HUES48 (cell line): ENCODE measurements around the gene BAD.
"Not testable (repeated sequence)": the region's sequence is repeated elsewhere in the genome, so short reads cannot be mapped to it uniquely, and the experiment has no call there.

Experiments
- H3K27ac ChIP-seq: one replicate; pipeline ENCODE4 v1.7.0; 2013; ENCODE audit warnings: low read depth, low read length, inconsistent platforms
- H3K27me3 ChIP-seq: 2 replicates; pipeline ENCODE4 v1.6.1; 2013; ENCODE audit warnings: mild to moderate bottlenecking, low read length; ENCODE audit not compliant: control insufficient read depth, insufficient read depth
- H3K36me3 ChIP-seq: 2 replicates; pipeline ENCODE4 v1.6.1; 2013; ENCODE audit warnings: low read length; ENCODE audit not compliant: control insufficient read depth, insufficient read depth
- H3K4me1 ChIP-seq: 2 replicates; pipeline ENCODE4 v1.6.1; 2013; ENCODE audit warnings: mild to moderate bottlenecking, low read length; ENCODE audit not compliant: control insufficient read depth, insufficient read depth
- H3K4me3 ChIP-seq: 2 replicates; pipeline ENCODE4 v1.5.1; 2013; ENCODE audit warnings: mild to moderate bottlenecking, low read depth, low read length
- H3K9ac ChIP-seq: 2 replicates; pipeline ENCODE4 v1.6.1; 2013; ENCODE audit warnings: mild to moderate bottlenecking, low read depth, low read length, moderate library complexity
- H3K9me3 ChIP-seq: 2 replicates; pipeline ENCODE4 v1.6.1; 2013; ENCODE audit warnings: low read length; ENCODE audit not compliant: control insufficient read depth, insufficient read depth

Gene BAD

GRCh38 chr11:64321533-64321932, 37.1 kb upstream of the BAD start:
- peaks cover 9% of the 10 kb centered on the region for H3K4me1 ChIP-seq
- no peak overlapping the region for H3K27ac ChIP-seq
- no peak overlapping the region for H3K4me3 ChIP-seq
- H3K9ac ChIP-seq, result no peak overlapping the region
- peaks cover 29% of the 10 kb centered on the region for H3K36me3 ChIP-seq
- H3K9me3 ChIP-seq, result no peaks in the 10 kb centered on the region
- no peaks in the 10 kb centered on the region for H3K27me3 ChIP-seq

DNA sequence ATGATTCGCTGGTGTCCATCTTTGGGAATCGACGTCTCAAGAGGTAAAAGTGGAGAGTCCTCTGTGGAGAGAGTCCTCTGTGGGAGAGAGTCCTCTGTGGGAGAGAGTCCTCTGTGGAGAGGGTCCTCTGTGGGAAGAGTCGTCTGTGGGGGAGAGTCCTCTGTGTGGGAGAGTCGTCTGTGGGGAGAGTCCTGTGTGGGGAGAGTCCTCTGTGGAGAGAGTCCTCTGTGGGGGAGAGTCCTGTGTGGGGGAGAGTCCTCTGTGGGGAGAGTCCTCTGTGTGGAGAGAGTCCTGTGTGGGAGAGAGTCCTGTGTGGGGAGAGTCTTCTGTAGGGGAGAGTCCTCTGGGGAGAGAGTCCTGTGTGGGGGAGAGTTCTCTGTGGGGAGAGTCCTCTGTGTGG, 36.6 kb upstream of the BAD start:
- Histone ChIP-seq H3K9me3 (no peaks in the 10 kb centered on the region), H3K27ac (no peak overlapping the region), H3K27me3 (no peaks in the 10 kb centered on the region), H3K4me3 (no peak overlapping the region), H3K36me3 (peaks cover 34% of the 10 kb centered on the region), H3K9ac (no peak overlapping the region), H3K4me1 (peaks cover 14% of the 10 kb centered on the region)

DNA sequence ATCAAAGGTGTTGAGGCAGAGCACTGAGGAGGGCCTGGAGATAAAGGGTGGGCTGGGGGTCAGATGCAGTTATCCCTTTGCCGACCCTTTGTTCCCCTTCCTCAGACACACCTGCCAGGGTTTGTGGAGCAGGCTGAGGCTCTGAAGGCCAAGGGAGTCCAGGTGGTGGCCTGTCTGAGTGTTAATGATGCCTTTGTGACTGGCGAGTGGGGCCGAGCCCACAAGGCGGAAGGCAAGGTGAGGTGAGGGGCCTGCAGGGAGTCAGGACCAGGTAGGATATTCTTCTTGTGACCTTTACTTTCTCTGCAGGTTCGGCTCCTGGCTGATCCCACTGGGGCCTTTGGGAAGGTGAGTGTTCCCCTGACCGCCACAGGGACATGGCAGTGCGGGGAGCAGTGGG, 36.1 kb upstream of the BAD start:
- H3K9me3 ChIP-seq, result no peaks in the 10 kb centered on the region
- H3K36me3 ChIP-seq, result peaks cover 39% of the 10 kb centered on the region
- no peaks in the 10 kb centered on the region for H3K27me3 ChIP-seq
- no peak overlapping the region for H3K4me3 ChIP-seq
- peaks cover 14% of the 10 kb centered on the region for H3K4me1 ChIP-seq
- H3K9ac ChIP-seq, result no peak overlapping the region
- H3K27ac ChIP-seq, result no peak overlapping the region

- Histone ChIP-seq H3K9ac (peak overlapping the region; percentile 34; the same call in 1 of the 2 replicates), H3K27ac (peak overlapping the region; percentile 100), H3K4me1 (peaks cover 14% of the 10 kb centered on the region), H3K36me3 (peaks cover 53% of the 10 kb centered on the region), H3K9me3 (no peaks in the 10 kb centered on the region), H3K27me3 (no peaks in the 10 kb centered on the region), H3K4me3 (peak overlapping the region; percentile 87)
Observed at GRCh38 chr11:64318766-64319761, 34.6 kb upstream of the BAD start.

DNA sequence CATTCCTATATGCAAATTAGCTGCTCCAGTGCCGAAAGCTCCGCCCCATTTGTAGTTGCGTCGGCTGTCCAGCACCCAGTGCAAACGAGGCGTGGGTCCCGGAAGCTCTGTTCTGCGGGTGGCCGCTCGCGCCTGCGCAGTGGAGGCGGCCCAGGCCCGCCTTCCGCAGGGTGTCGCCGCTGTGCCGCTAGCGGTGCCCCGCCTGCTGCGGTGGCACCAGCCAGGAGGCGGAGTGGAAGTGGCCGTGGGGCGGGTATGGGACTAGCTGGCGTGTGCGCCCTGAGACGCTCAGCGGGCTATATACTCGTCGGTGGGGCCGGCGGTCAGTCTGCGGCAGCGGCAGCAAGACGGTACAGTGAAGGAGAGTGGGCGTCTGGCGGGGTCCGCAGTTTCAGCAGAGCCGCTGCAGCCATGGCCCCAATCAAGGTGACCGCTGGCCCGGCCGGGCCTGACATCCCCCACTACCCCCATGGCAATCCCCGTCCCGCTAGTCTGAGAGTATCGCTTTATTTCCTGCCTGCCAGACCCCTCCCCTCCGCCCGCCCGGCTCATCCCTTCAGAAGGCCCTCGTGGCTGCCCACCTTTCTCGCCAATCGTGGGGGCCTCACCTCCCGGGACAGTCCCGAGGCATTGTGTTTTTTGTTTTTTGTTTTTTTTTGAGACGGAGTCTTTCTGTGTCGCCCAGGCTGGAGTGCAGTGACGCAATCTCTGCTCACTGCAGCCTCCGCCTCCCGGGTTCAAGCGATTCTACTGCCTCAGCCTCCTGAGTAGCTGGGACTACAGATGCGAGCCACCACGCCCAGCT, 33.7 kb upstream of the BAD start, which contains the start of gene PRDX5:
TSS of gene PRDX5 (plus strand) at position 161 of the 805 bp plus-strand sequence. CDS start at position 256, 95 bp downstream.
- H3K4me3 ChIP-seq, result peak within 1 kb of the TSS; percentile 87

DNA sequence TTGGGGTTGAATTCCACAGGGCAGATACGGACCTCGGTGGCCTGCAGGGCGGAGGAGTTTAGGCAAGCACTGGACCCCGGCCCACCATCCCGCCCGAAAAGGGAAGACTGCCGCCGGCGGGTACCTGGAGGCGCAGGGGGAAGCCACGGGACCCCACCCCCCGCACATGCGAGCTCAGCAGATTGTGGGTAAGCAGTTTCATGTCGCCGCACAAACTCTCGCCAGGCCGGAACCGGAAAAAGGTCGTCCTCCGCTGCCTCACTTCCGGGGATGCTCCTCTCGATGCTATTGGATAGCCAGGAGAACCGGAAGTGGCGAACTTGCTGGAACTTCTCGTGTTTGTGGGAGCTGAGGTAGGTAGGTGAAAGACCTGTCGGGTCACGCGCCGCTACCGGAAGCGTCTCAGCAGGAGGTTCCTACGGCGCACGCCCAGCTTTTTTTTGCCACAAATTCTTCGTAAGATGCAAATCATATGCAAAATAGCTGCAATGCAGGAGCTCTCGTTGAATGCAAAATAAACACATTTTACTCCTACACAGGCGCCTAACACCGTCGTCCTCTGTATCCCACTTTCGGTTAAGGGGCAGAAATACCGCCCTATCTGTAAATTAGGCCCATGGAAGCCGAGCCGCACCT, 33.0 kb upstream of the BAD start, which contains the start of gene TRMT112:
TSS of gene TRMT112 (minus strand) at position 235 of the 636 bp plus-strand sequence. CDS start at position 202, 33 bp downstream.
- Histone ChIP-seq H3K9me3 (no peaks in the 10 kb centered on the region), H3K27ac (peak within 1 kb of the TSS; percentile 100), H3K36me3 (peaks cover 50% of the 10 kb centered on the region), H3K9ac (peak within 1 kb of the TSS; percentile 86), H3K4me3 (peak within 1 kb of the TSS; percentile 87), H3K27me3 (no peaks in the 10 kb centered on the region), H3K4me1 (peaks cover 14% of the 10 kb centered on the region)

More for the DNA sequence above, 33.7 kb upstream of the BAD start, which contains the start of gene PRDX5:
- Histone ChIP-seq H3K27me3 (no peaks in the 10 kb centered on the region), H3K36me3 (peaks cover 53% of the 10 kb centered on the region), H3K27ac (peak within 1 kb of the TSS; percentile 100), H3K4me1 (peaks cover 14% of the 10 kb centered on the region), H3K9me3 (no peaks in the 10 kb centered on the region), H3K9ac (peak within 1 kb of the TSS; percentile 86)

DNA sequence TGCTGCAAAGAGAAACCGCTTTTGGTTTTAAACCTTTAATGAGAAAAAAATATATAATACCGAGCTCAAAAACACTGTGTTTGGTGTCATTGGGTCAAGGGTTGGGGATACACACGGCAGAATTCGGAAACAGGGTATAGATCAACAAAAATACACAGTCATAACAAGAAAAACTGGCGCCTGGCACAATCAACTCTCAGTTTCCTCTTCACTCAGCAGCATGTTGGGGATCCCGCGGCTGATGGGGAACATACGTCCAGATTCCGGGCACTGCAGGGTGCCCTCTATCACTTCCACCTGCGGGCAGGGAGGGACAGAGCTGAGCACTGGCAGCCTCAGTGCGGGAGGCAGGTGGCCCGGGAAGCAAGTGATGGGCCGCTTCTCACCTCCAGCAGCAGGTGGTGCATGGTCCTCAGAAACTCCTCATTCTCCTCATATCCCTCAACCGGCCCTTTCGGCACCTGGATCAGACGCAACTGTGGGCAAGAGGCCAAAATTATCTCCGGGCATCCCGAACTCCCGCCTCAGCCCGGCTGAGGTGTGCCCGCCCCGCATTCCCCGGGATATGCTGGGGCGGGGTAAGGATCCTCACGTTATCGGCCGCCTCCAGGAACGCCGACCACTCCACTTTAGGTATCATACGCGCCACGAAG, 32.3 kb upstream of the BAD start:
- Histone ChIP-seq H3K27me3 (no peaks in the 10 kb centered on the region), H3K27ac (peak overlapping the region; percentile 100), H3K9me3 (no peaks in the 10 kb centered on the region), H3K9ac (peak overlapping the region; percentile 84), H3K36me3 (peaks cover 47% of the 10 kb centered on the region), H3K4me3 (peak overlapping the region; percentile 87), H3K4me1 (peaks cover 14% of the 10 kb centered on the region)

DNA sequence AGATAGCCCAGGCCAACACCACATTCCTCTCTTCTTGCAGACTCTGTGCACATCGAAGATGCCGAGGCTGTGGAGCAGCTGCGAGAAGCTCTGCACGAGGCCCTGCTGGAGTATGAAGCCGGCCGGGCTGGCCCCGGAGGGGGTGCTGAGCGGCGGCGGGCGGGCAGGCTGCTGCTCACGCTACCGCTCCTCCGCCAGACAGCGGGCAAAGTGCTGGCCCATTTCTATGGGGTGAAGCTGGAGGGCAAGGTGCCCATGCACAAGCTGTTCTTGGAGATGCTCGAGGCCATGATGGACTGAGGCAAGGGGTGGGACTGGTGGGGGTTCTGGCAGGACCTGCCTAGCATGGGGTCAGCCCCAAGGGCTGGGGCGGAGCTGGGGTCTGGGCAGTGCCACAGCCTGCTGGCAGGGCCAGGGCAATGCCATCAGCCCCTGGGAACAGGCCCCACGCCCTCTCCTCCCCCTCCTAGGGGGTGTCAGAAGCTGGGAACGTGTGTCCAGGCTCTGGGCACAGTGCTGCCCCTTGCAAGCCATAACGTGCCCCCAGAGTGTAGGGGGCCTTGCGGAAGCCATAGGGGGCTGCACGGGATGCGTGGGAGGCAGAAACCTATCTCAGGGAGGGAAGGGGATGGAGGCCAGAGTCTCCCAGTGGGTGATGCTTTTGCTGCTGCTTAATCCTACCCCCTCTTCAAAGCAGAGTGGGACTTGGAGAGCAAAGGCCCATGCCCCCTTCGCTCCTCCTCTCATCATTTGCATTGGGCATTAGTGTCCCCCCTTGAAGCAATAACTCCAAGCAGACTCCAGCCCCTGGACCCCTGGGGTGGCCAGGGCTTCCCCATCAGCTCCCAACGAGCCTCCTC, 31.4 kb upstream of the BAD start:
- H3K27ac ChIP-seq, result peak overlapping the region; percentile 100
- not testable (repeated sequence) for H3K9me3 ChIP-seq, H3K27me3 ChIP-seq, H3K9ac ChIP-seq
- peaks cover 14% of the 10 kb centered on the region for H3K4me1 ChIP-seq
- H3K4me3 ChIP-seq, result peak overlapping the region; percentile 87
- peaks cover 39% of the 10 kb centered on the region for H3K36me3 ChIP-seq

DNA sequence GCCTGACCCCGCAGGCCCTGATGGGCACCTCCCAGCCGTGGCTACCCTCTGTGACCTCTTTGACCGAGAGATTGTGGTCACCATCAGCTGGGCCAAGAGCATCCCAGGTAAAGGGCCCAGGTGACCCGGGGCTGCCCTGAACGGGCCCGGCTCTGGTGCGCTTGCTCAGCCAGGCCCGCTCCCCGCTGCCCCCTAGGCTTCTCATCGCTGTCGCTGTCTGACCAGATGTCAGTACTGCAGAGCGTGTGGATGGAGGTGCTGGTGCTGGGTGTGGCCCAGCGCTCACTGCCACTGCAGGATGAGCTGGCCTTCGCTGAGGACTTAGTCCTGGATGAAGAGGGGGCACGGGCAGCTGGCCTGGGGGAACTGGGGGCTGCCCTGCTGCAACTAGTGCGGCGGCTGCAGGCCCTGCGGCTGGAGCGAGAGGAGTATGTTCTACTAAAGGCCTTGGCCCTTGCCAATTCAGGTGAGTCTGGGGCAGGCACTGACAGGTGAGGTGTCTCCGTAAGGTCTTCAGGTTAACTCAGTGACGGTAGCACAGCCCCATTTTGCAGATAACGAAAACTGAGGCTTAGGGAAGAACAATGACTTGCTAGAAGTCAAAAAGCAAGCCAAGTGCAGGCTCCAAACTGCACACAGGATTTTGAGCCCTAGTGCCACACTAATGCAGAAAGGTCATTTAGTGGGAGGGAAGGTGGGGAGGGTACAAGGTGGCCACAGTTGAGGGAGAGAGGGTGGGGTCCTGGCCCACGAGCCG, 30.5 kb upstream of the BAD start:
- H3K4me1 ChIP-seq, result peaks cover 14% of the 10 kb centered on the region
- H3K9me3 ChIP-seq, result no peaks in the 10 kb centered on the region
- peak overlapping the region; percentile 28 for H3K27ac ChIP-seq
- H3K9ac ChIP-seq, result no peak overlapping the region
- no peaks in the 10 kb centered on the region for H3K27me3 ChIP-seq
- peaks cover 31% of the 10 kb centered on the region for H3K36me3 ChIP-seq
- no peak overlapping the region for H3K4me3 ChIP-seq
